ENCODE results near the gene GRIFIN. TPM values are rescaled to one million over a fixed set of nuclear protein-coding genes. Genes with fewer than 3 reads are reported as not detected.

GRIFIN gene
- total and polyA plus RNA-seq, 12 donors: not detected

- peaks cover 0 to 22% (median 6%) of the 10 kb centered on the region in 7 donors for H3K27me3 ChIP-seq
- H3K4me3 ChIP-seq: no peak overlapping the region
- DNase-seq (no peak), ATAC-seq (no peak)
- peaks cover 13 to 38% (median 20%) of the 10 kb centered on the region in 9 donors for H3K4me1 ChIP-seq
- 96 to 100% methylated on average over 3 of the region's 3 CpGs for WGBS, 2 donors
- H3K9me3 ChIP-seq: no peaks in the 10 kb centered on the region
- H3K27ac ChIP-seq: no peak overlapping the region
- H3K36me3 ChIP-seq: no peaks in the 10 kb centered on the region
- intact Hi-C loops (cut with DNase I): no loop called here
- TF ChIP-seq CTCF (IDR thresholded peaks at IDR 0.05): no peak
Observed at GRCh38 chr7:2497065-2497464, 20.9 kb upstream of the GRIFIN start.

- WGBS, 2 donors: 92 to 93% methylated on average over 9 of the region's 9 CpGs
- Histone ChIP-seq H3K27ac (no peak overlapping the region), H3K27me3 (peaks cover 0 to 22% (median 6%) of the 10 kb centered on the region in 7 donors), H3K9me3 (no peaks in the 10 kb centered on the region), H3K4me3 (no peak overlapping the region), H3K36me3 (no peaks in the 10 kb centered on the region), H3K4me1 (peaks cover 13 to 38% (median 20%) of the 10 kb centered on the region in 9 donors)
- intact Hi-C loops (cut with DNase I): no loop called here
- no peak for TF ChIP-seq CTCF (IDR thresholded peaks at IDR 0.05)
- DNase-seq: no peak
- ATAC-seq: no peak
Observed at GRCh38 chr7:2496375-2496774, 20.2 kb upstream of the GRIFIN start.

GRCh38 chr7:2495418-2496299 lies 19.5 kb upstream of the GRIFIN start:
- no peak for TF ChIP-seq CTCF (IDR thresholded peaks at IDR 0.05)
- H3K9me3 ChIP-seq: no peaks in the 10 kb centered on the region
- intact Hi-C loops (cut with DNase I): no loop called here
- DNase-seq (no peak), ATAC-seq (no peak)
- H3K36me3 ChIP-seq: no peaks in the 10 kb centered on the region
- 77 to 82% methylated on average over 25 of the region's 25 CpGs for WGBS, 2 donors
- peaks cover 0 to 22% (median 6%) of the 10 kb centered on the region in 7 donors for H3K27me3 ChIP-seq
- no peak overlapping the region for H3K4me3 ChIP-seq
- peaks cover 13 to 40% (median 21%) of the 10 kb centered on the region in 9 donors for H3K4me1 ChIP-seq
- no peak overlapping the region for H3K27ac ChIP-seq

GRCh38 chr7:2494191-2495130 lies 18.3 kb upstream of the GRIFIN start:
- DNase-seq: no peak
- TF ChIP-seq CTCF (IDR thresholded peaks at IDR 0.05): no peak
- Histone ChIP-seq H3K27ac (peak overlapping the region in 1 of 10 donors; percentile 24), H3K27me3 (peaks cover 0 to 22% (median 6%) of the 10 kb centered on the region in 7 donors), H3K4me3 (no peak overlapping the region), H3K36me3 (no peaks in the 10 kb centered on the region), H3K4me1 (peaks cover 16 to 52% (median 32%) of the 10 kb centered on the region in 9 donors), H3K9me3 (no peaks in the 10 kb centered on the region)
- WGBS, 2 donors: 56 to 61% methylated on average over 31 to 32 of the region's 32 CpGs
- intact Hi-C loops (cut with DNase I): no loop called here
- ATAC-seq: peak; percentile 20 to 52 (median 42)

Data from heart right ventricle (tissue), 16 donors.